ENCODE data around the gene CTNND1.
"Not testable (repeated sequence)": the region's sequence is repeated elsewhere in the genome, so short reads cannot be mapped to it uniquely, and the experiment has no call there.

The CTNND1 gene

GRCh38 chr11:57761301-57762234 lies at the start of gene CTNND1:
Gene CTNND1 (plus strand): TSS chr11:57761802. CDS start chr11:57791479, 29,677 bp downstream.
- DNase-seq (ENCODE audit: low read depth) = no peak

- peak; percentile 86 for DNase-seq (ENCODE audit: low read depth)
Observed at GRCh38 chr11:57712256-57713150, 49.1 kb upstream of the CTNND1 start, which contains the start of gene TMX2. Gene TMX2 (plus strand): TSS chr11:57712593. CDS start chr11:57712619, 26 bp downstream.

GRCh38 chr11:57713835-57714234 lies 47.8 kb upstream of the CTNND1 start:
- no peak for DNase-seq (ENCODE audit: low read depth)

- DNase-seq (ENCODE audit: low read depth) = not testable (repeated sequence)
Observed at GRCh38 chr11:57716726-57717125, 44.9 kb upstream of the CTNND1 start.

- no peak for DNase-seq (ENCODE audit: low read depth)
Observed at GRCh38 chr11:57727185-57727584, 34.4 kb upstream of the CTNND1 start.

- no peak for DNase-seq (ENCODE audit: low read depth)
Observed at GRCh38 chr11:57728829-57729228, 32.8 kb upstream of the CTNND1 start.

- no peak for DNase-seq (ENCODE audit: low read depth)
Observed at GRCh38 chr11:57729479-57729878, 32.1 kb upstream of the CTNND1 start.

GRCh38 chr11:57732661-57733060 lies 28.9 kb upstream of the CTNND1 start:
- no peak for DNase-seq (ENCODE audit: low read depth)

- no peak for DNase-seq (ENCODE audit: low read depth)
Observed at GRCh38 chr11:57735619-57736298, 25.8 kb upstream of the CTNND1 start.

GRCh38 chr11:57741132-57742086 lies 20.2 kb upstream of the CTNND1 start, which contains the start of gene SELENOH:
Gene SELENOH (plus strand): TSS chr11:57741491. CDS start chr11:57741596, 105 bp downstream.
- peak; percentile 96 for DNase-seq (ENCODE audit: low read depth)

- no peak for DNase-seq (ENCODE audit: low read depth)
Observed at GRCh38 chr11:57742087-57742452, 19.5 kb upstream of the CTNND1 start.

GRCh38 chr11:57744357-57744756 lies 17.2 kb upstream of the CTNND1 start:
- no peak for DNase-seq (ENCODE audit: low read depth)

GRCh38 chr11:57745206-57745605 lies 16.4 kb upstream of the CTNND1 start:
- DNase-seq (ENCODE audit: low read depth) = no peak

- DNase-seq (ENCODE audit: low read depth) = no peak
Observed at GRCh38 chr11:57746920-57747319, 14.7 kb upstream of the CTNND1 start.

GRCh38 chr11:57751176-57751575 lies 10.4 kb upstream of the CTNND1 start:
- no peak for DNase-seq (ENCODE audit: low read depth)

- DNase-seq (ENCODE audit: low read depth) = no peak
Observed at GRCh38 chr11:57751676-57752253, 9.8 kb upstream of the CTNND1 start, which contains the start of gene BTBD18. Gene BTBD18 (minus strand): TSS chr11:57751819. CDS start chr11:57751188, 631 bp downstream.

GRCh38 chr11:57752954-57753353 lies 8.6 kb upstream of the CTNND1 start:
- no peak for DNase-seq (ENCODE audit: low read depth)

- no peak for DNase-seq (ENCODE audit: low read depth)
Observed at GRCh38 chr11:57758174-57758573, 3.4 kb upstream of the CTNND1 start.

- DNase-seq (ENCODE audit: low read depth) = no peak
Observed at GRCh38 chr11:57762235-57762861, 746 bp downstream of the CTNND1 start.

- DNase-seq (ENCODE audit: low read depth) = no peak
Observed at GRCh38 chr11:57763568-57763967, 2.0 kb downstream of the CTNND1 start.

All from activated T-cell treated with anti-CD3 and anti-CD28 coated beads for 24 hours (primary cell).